MM.1S (cell line): Measurements from ENCODE around the gene BOD1.

Experiments used
- CTCF ChIP-seq: fragments of 300-600 bp; sonication (generic); IDR thresholded peaks from 2 replicates; pipeline ENCODE4 v1.5.1; 2016; ENCODE audit warnings: antibody characterized with exemption, low read length, mixed read lengths
- EZH2 ChIP-seq: fragments of 300-600 bp; sonication (generic); optimal IDR thresholded peaks from 2 replicates; pipeline ENCODE3; 2017; ENCODE audit warnings: low read depth, mild to moderate bottlenecking, antibody characterized with exemption, low read length, mixed read lengths
- EZH2phosphoT487 ChIP-seq: fragments of 300-600 bp; sonication (generic); IDR thresholded peaks from 2 replicates; pipeline ENCODE4 v1.6.1; 2018; ENCODE audit warnings: antibody characterized with exemption, low read length

DNA sequence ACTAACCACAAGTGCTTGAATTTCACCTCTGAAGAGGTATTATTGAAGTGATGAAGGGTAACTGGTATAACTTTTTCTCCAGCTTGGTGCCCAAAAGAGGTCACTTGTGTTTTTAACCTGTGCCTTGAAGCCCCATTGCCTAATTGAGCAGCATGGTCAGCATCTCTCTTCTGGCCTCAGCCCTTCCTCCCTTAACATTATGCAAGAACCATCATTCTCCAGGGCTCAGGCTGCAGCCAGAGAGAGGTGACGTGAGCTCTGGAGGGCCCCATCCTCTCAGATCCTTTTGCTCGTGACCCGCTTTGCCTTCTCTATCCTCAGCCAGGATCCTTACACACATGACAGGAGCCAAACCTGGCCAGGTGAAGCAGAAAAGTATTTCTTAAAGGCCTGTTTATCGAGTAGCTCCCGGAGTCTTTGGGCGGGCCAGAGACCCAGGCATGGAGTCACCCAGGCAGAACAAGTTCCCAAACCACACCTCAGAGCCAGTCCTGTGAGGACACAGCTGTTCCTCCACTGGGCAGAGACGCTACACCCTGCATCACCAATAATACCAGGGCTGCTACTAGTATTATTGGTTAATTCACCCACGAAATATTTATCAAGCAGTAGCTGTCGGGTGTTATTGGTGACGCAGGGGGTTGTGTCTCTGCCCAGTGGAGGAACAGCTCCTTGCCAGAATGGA is 29.6 kb upstream of the BOD1 start:
- TF ChIP-seq CTCF, result no peak
- TF ChIP-seq EZH2phosphoT487, result no peak
- no peak for TF ChIP-seq EZH2
